B cell (primary cell): Measurements from ENCODE around the gene ZNF581. TPM values are rescaled to one million over a fixed set of nuclear protein-coding genes. Genes with fewer than 3 reads are reported as not detected.

Experiments used
- ATAC-seq: fragments of 200-7000 bp; cut with Tn5 transposase; one replicate; pipeline ENCODE4 v1.10.0; 2021; ENCODE audit warnings: low read depth, mild to moderate bottlenecking, moderate number of reproducible peaks, moderate library complexity
- CTCF ChIA-PET: fragments of 350-600 bp; sonication (Branson Sonifier 250); formaldehyde crosslinking; loops from one replicate; lab custom pipeline; 2021; ENCODE audit warnings: antibody characterized with exemption, inconsistent platforms; lab: Charles Lee
- POLR2A ChIA-PET: fragments of 350-600 bp; sonication (Branson Sonifier 250); formaldehyde crosslinking; loops from one replicate; lab custom pipeline; 2021; ENCODE audit warnings: antibody characterized with exemption; lab: Charles Lee
- DNase-seq: peaks from one replicate; pipeline ENCODE4 v3.0.0; 2013
- H2AFZ ChIP-seq: 2 replicates; pipeline ENCODE4 v1.6.1; 2012; ENCODE audit warnings: mild to moderate bottlenecking, low read depth, low read length; ENCODE audit not compliant: insufficient read depth, poor library complexity, severe bottlenecking
- H3K27ac ChIP-seq, 2 donors: 1 replicate in 1 of 2; 2 replicates in 1 of 2; pipeline ENCODE4 v1.5.1; 2012 to 2013; ENCODE audit warnings: low read length in 2 of 2, mild to moderate bottlenecking in 2 of 2, moderate library complexity in 1 of 2
- H3K27me3 ChIP-seq, 4 experiments: fragments of 200-600 bp in 1 of 4; sonication (generic) in 1 of 4; replicated peaks in 1 of 4; 1 replicate in 2 of 4; 2 replicates in 2 of 4; pipeline versions ENCODE4 v1.6.1 to v1.7.0; 2013 to 2016; ENCODE audit warnings: low read length in 3 of 4, mild to moderate bottlenecking in 2 of 4, mixed read lengths in 1 of 4, moderate library complexity in 1 of 4; ENCODE audit not compliant: insufficient read depth in 4 of 4, control insufficient read depth in 3 of 4; ENCODE audit errors: control extremely low read depth in 1 of 4
- H3K36me3 ChIP-seq, 2 experiments: replicated peaks in 1 of 2; 1 replicate in 1 of 2; 2 replicates in 1 of 2; pipeline versions ENCODE4 v1.6.1 to v1.7.1; 2013; ENCODE audit warnings: low read length in 1 of 2; ENCODE audit not compliant: insufficient read depth in 2 of 2, control insufficient read depth in 1 of 2; ENCODE audit errors: control extremely low read depth in 1 of 2, extremely low read depth in 1 of 2
- H3K4me1 ChIP-seq, 2 donors: fragments of 200-600 bp in 1 of 2; sonication (generic) in 1 of 2; 1 replicate in 1 of 2; 2 replicates in 1 of 2; pipeline versions ENCODE4 v1.5.1 to v1.6.1; 2013 to 2017; ENCODE audit warnings: low read length in 2 of 2; ENCODE audit not compliant: control insufficient read depth in 2 of 2, insufficient read depth in 2 of 2
- H3K4me2 ChIP-seq: replicated peaks from 2 replicates; pipeline ENCODE3; 2012; ENCODE audit warnings: mild to moderate bottlenecking, low read depth, low read length; ENCODE audit not compliant: poor library complexity, severe bottlenecking
- H3K4me3 ChIP-seq, 5 experiments: fragments of 200-600 bp in 1 of 5; sonication (generic) in 1 of 5; 1 replicate in 3 of 5; 2 replicates in 2 of 5; pipeline versions ENCODE4 v1.5.1 to v1.7.0; 2011 to 2016; ENCODE audit warnings: low read length in 4 of 5, mild to moderate bottlenecking in 4 of 5, low read depth in 2 of 5, control low read depth in 1 of 5, moderate library complexity in 1 of 5; ENCODE audit not compliant: insufficient read depth in 1 of 5; ENCODE audit errors: control extremely low read depth in 1 of 5, extremely low read depth in 1 of 5
- H3K79me2 ChIP-seq: fragments of 200-600 bp; sonication (generic); one replicate; pipeline ENCODE4 v1.6.0; 2016; ENCODE audit warnings: low read length; ENCODE audit not compliant: control insufficient read depth, insufficient read depth
- H3K9ac ChIP-seq: fragments of 200-600 bp; sonication (generic); 2 replicates; pipeline ENCODE4 v1.6.1; 2017; ENCODE audit warnings: mild to moderate bottlenecking, low read length, moderate library complexity
- H3K9me3 ChIP-seq, 3 donors: one replicate each; pipeline versions ENCODE4 v1.6.1 to v1.7.1; 2013; ENCODE audit warnings: low read length in 2 of 3; ENCODE audit not compliant: control insufficient read depth in 2 of 3, insufficient read depth in 1 of 3; ENCODE audit errors: control extremely low read depth in 1 of 3
- H4K20me1 ChIP-seq: 2 replicates; pipeline ENCODE4 v1.6.0; 2012; ENCODE audit warnings: mild to moderate bottlenecking, low read length; ENCODE audit not compliant: insufficient read depth, control insufficient read depth, poor library complexity, severe bottlenecking
- H3K27ac Mint-ChIP-seq: one replicate; pipeline ENCODE4 v1.8.0; 2021; ENCODE audit warnings: mixed read lengths
- H3K27me3 Mint-ChIP-seq: one replicate; pipeline ENCODE4 v1.8.0; 2021; ENCODE audit warnings: mixed read lengths
- H3K4me1 Mint-ChIP-seq: one replicate; pipeline ENCODE4 v1.8.0; 2021; ENCODE audit warnings: mixed read lengths
- H3K4me3 Mint-ChIP-seq: one replicate; pipeline ENCODE4 v1.8.0; 2021; ENCODE audit warnings: mixed read lengths
- H3K9me3 Mint-ChIP-seq: one replicate; pipeline ENCODE4 v1.8.0; 2022; ENCODE audit warnings: mixed read lengths; ENCODE audit not compliant: insufficient read depth
- CTCF ChIP-seq: fragments of 200-600 bp; IDR thresholded peaks from one replicate; pipeline ENCODE4 v1.8.0; 2022; ENCODE audit warnings: antibody characterized with exemption, mild to moderate bottlenecking
- EZH2 ChIP-seq: IDR thresholded peaks from 2 replicates; pipeline ENCODE4 v1.6.1; 2012; ENCODE audit warnings: borderline replicate concordance, low read depth, mild to moderate bottlenecking, moderate library complexity, low read length; ENCODE audit not compliant: insufficient read depth, poor library complexity, severe bottlenecking
- WGBS: methylation state at CpG from one replicate; pipeline ENCODE4 v1.1.5; 2013; ENCODE audit warnings: missing lambda C conversion rate; ENCODE audit not compliant: insufficient coverage; 5-methylcytosine and 5-hydroxymethylcytosine counted together
- intact Hi-C: fragments of 100-400 bp; cut with micrococcal nuclease; formaldehyde crosslinking; loops from one replicate; pipeline ENCODE4 v1.10.0; 2022
- polyA plus RNA-seq: library from polyadenylated mRNA; depleted of rRNA; stranded (reverse); fragments of >200 nt; gene quantifications from 2 replicates; pipeline ENCODE4 v1.2.3, GENCODE V29; 2012
- total RNA-seq, 2 donors: library from RNA; stranded (reverse); fragments of 120-200 nt in 1 of 2; gene quantifications; 1 replicate in 1 of 2; 2 replicates in 1 of 2; pipeline versions ENCODE4 v1.2.3 to v1.2.4, GENCODE V29; 2013 to 2022

The ZNF581 gene
- total and polyA plus RNA-seq, 2 donors (not counting 1 experiment from before 2014, with no cell fraction given): 48.2 to 51.3 TPM

- Histone ChIP-seq H3K9ac (peak overlapping the region; percentile 72), H2AFZ (peak overlapping the region; percentile 68)
Measured at GRCh38 chr19:55606471-55606787, 37.0 kb upstream of the ZNF581 start.

More at GRCh38 chr19:55606471-55606787, 37.0 kb upstream of the ZNF581 start:
- H3K4me3 Mint-ChIP-seq: peak overlapping the region; percentile 96
- H3K9me3 Mint-ChIP-seq: no peaks in the 10 kb centered on the region
- Histone ChIP-seq H3K4me2 (peak overlapping the region; percentile 97), H3K27me3 (no peaks in the 10 kb centered on the region), H3K4me1 (peaks cover 10 to 30% of the 10 kb centered on the region in 2 donors), H3K9me3 (peaks cover 0 to 3% (median 0%) of the 10 kb centered on the region in 3 donors), H3K27ac (peak overlapping the region; percentile 74 to 85), H3K79me2 (peaks cover 54% of the 10 kb centered on the region), H3K4me3 (peak overlapping the region; percentile 41 to 84 (median 66)), H3K36me3 (peaks cover 0 to 13% of the 10 kb centered on the region in 2 experiments), H4K20me1 (peaks cover 10% of the 10 kb centered on the region)
- WGBS: 29% methylated on average over 12 of the region's 12 CpGs
- peak overlapping the region; percentile 97 for H3K27ac Mint-ChIP-seq
- ATAC-seq (no peak), DNase-seq (no peak)
- POLR2A ChIA-PET: interaction anchor here (0.5 to 1.8 kb wide), 8 partner anchors 12 to 130 kb away, joined by 3 to 7 read pairs (median 5); partner anchors contain the start of genes ZNF579, ZNF628 and ZNF784
- peaks cover 60% of the 10 kb centered on the region for H3K4me1 Mint-ChIP-seq
- H3K27me3 Mint-ChIP-seq: no peaks in the 10 kb centered on the region
- CTCF ChIA-PET: interaction anchor here (0.7 to 2.9 kb wide), 27 partner anchors 9 to 465 kb away, joined by 3 to 46 read pairs (median 5); partner anchors contain the start of genes KMT5C, ZNF628 and ZNF784
- intact Hi-C loops: loop anchor here (5.0 to 10.0 kb wide), 3 partner anchors 36 to 352 kb away; partner anchors contain the start of genes BRSK1, HSPBP1, PPP6R1 and ZNF580
- TF ChIP-seq EZH2 (no peak), CTCF (no peak)
